Activated naive CD4-positive, alpha-beta T cell treated with anti-CD3 and anti-CD28 coated beads for 36 hours (primary cell): Measurements from ENCODE around the gene TMEM161A. TPM values are rescaled to one million over a fixed set of nuclear protein-coding genes. Genes with fewer than 3 reads are reported as not detected.
"Not testable (repeated sequence)": the region's sequence is repeated elsewhere in the genome, so short reads cannot be mapped to it uniquely, and the experiment has no call there.

ENCODE experiments used
- CTCF ChIA-PET: fragments of 350-600 bp; sonication (Branson Sonifier 250); formaldehyde crosslinking; loops from one replicate; lab custom pipeline; 2021; ENCODE audit warnings: antibody characterized with exemption; lab: Charles Lee
- DNase-seq: peaks from one replicate; pipeline ENCODE4 v3.0.0-alpha.2; 2020
- H3K27ac Mint-ChIP-seq: one replicate; pipeline ENCODE4 v1.8.0; 2021; ENCODE audit warnings: mild to moderate bottlenecking, mixed read lengths
- H3K27me3 Mint-ChIP-seq: one replicate; pipeline ENCODE4 v1.8.0; 2021; ENCODE audit warnings: low read depth, mixed read lengths
- H3K36me3 Mint-ChIP-seq: one replicate; pipeline ENCODE4 v1.8.0; 2021; ENCODE audit warnings: low read depth, mixed read lengths
- H3K4me1 Mint-ChIP-seq: one replicate; pipeline ENCODE4 v1.8.0; 2021; ENCODE audit warnings: low read depth, mixed read lengths
- H3K4me3 Mint-ChIP-seq: one replicate; pipeline ENCODE4 v1.8.0; 2021; ENCODE audit warnings: mild to moderate bottlenecking, moderate library complexity, mixed read lengths
- H3K9me3 Mint-ChIP-seq: one replicate; pipeline ENCODE4 v1.8.0; 2021; ENCODE audit warnings: mixed read lengths
- intact Hi-C: fragments of 100-400 bp; cut with micrococcal nuclease; formaldehyde crosslinking; loops from one replicate; pipeline ENCODE4 v1.15.1; 2023
- total RNA-seq, 2 experiments: library from RNA; stranded (reverse); gene quantifications; one replicate each; pipeline ENCODE4 v1.2.3, GENCODE V29; 2021

TMEM161A gene
- total RNA-seq, 2 experiments from 2014 or later: 18.1 to 18.3 TPM

GRCh38 chr19:19137556-19138108 lies 646 bp downstream of the TMEM161A start:
- no peak for DNase-seq
- peaks cover 27% of the 10 kb centered on the region for H3K4me1 Mint-ChIP-seq
- CTCF ChIA-PET: no interaction called here
- peaks cover 8% of the 10 kb centered on the region for H3K36me3 Mint-ChIP-seq
- peaks cover 2% of the 10 kb centered on the region for H3K9me3 Mint-ChIP-seq
- H3K27me3 Mint-ChIP-seq: no peaks in the 10 kb centered on the region
- peak overlapping the region; percentile 94 for H3K4me3 Mint-ChIP-seq
- peak overlapping the region; percentile 61 for H3K27ac Mint-ChIP-seq
- intact Hi-C loops: loop anchor here (1.0 to 5.0 kb wide), 6 partner anchors 55 to 227 kb away; partner anchors contain the start of genes ARMC6, BORCS8, COPE and DDX49

GRCh38 chr19:19135713-19136112 lies 2.6 kb downstream of the TMEM161A start:
- not testable (repeated sequence) for DNase-seq, H3K9me3 Mint-ChIP-seq, H3K27ac Mint-ChIP-seq, H3K4me3 Mint-ChIP-seq, H3K27me3 Mint-ChIP-seq
- Mint-ChIP-seq H3K4me1 (peaks cover 27% of the 10 kb centered on the region), H3K36me3 (peaks cover 18% of the 10 kb centered on the region)
- intact Hi-C loops: loop anchor here (5.0 kb wide), 1 partner anchor 103 kb away; the partner anchor contains the start of genes ARMC6 and SUGP2
- CTCF ChIA-PET: interaction anchor here (0.6 to 1.8 kb wide), 2 partner anchors 11 to 531 kb away, joined by 3 to 7 read pairs; no protein-coding TSS in a partner anchor

GRCh38 chr19:19134687-19135158 lies 3.6 kb downstream of the TMEM161A start:
- H3K4me1 Mint-ChIP-seq: peaks cover 27% of the 10 kb centered on the region
- no peaks in the 10 kb centered on the region for H3K27me3 Mint-ChIP-seq
- peaks cover 10% of the 10 kb centered on the region for H3K9me3 Mint-ChIP-seq
- DNase-seq: peak; percentile 44
- H3K36me3 Mint-ChIP-seq: peaks cover 21% of the 10 kb centered on the region
- intact Hi-C loops: loop anchor here (5.0 kb wide), 1 partner anchor 102 kb away; the partner anchor contains the start of genes ARMC6 and SUGP2
- CTCF ChIA-PET: interaction anchor here (0.7 to 1.8 kb wide), 2 partner anchors 12 to 40 kb away, joined by 3 to 7 read pairs; no protein-coding TSS in a partner anchor
- no peak overlapping the region for H3K27ac Mint-ChIP-seq
- peak overlapping the region; percentile 32 for H3K4me3 Mint-ChIP-seq

- Mint-ChIP-seq H3K4me3 (no peak overlapping the region), H3K27ac (no peak overlapping the region), H3K27me3 (no peaks in the 10 kb centered on the region), H3K9me3 (peaks cover 10% of the 10 kb centered on the region), H3K36me3 (peaks cover 21% of the 10 kb centered on the region), H3K4me1 (peaks cover 25% of the 10 kb centered on the region)
- CTCF ChIA-PET: interaction anchor here (1.4 kb wide), 1 partner anchor 11 kb away, joined by 9 read pairs; no protein-coding TSS in a partner anchor
- intact Hi-C loops: no loop called here
- DNase-seq: no peak
These were observed 4.3 kb downstream of the TMEM161A start for GRCh38 chr19:19133985-19134384.

- intact Hi-C loops: no loop called here
- H3K27me3 Mint-ChIP-seq: no peaks in the 10 kb centered on the region
- no peak overlapping the region for H3K27ac Mint-ChIP-seq
- H3K4me3 Mint-ChIP-seq: no peak overlapping the region
- H3K4me1 Mint-ChIP-seq: peaks cover 16% of the 10 kb centered on the region
- peaks cover 26% of the 10 kb centered on the region for H3K36me3 Mint-ChIP-seq
- peaks cover 10% of the 10 kb centered on the region for H3K9me3 Mint-ChIP-seq
- DNase-seq: no peak
- CTCF ChIA-PET: interaction anchor here (0.7 to 1.4 kb wide), 3 partner anchors 9 to 17 kb away, joined by 3 to 9 read pairs (median 3); no protein-coding TSS in a partner anchor
These were observed 5.4 kb downstream of the TMEM161A start for GRCh38 chr19:19132912-19133311.

- no peak for DNase-seq
- H3K4me1 Mint-ChIP-seq: peaks cover 7% of the 10 kb centered on the region
These were observed 6.3 kb downstream of the TMEM161A start for GRCh38 chr19:19131989-19132388.

GRCh38 chr19:19126102-19126501 lies 12.2 kb downstream of the TMEM161A start:
- CTCF ChIA-PET: no interaction called here
- H3K27ac Mint-ChIP-seq: no peak overlapping the region

More at GRCh38 chr19:19131989-19132388, 6.3 kb downstream of the TMEM161A start:
- Mint-ChIP-seq H3K27me3 (no peaks in the 10 kb centered on the region), H3K9me3 (peaks cover 10% of the 10 kb centered on the region), H3K4me3 (no peak overlapping the region), H3K27ac (peak overlapping the region; percentile 51), H3K36me3 (peaks cover 28% of the 10 kb centered on the region)
- intact Hi-C loops: no loop called here
- CTCF ChIA-PET: interaction anchor here (0.6 to 1.2 kb wide), 2 partner anchors 10 to 69 kb away, joined by 3 read pairs; no protein-coding TSS in a partner anchor

GRCh38 chr19:19123386-19123785 lies 14.9 kb downstream of the TMEM161A start:
- DNase-seq: no peak
- Mint-ChIP-seq H3K27ac (no peak overlapping the region), H3K4me1 (no peaks in the 10 kb centered on the region), H3K4me3 (no peak overlapping the region), H3K36me3 (peaks cover 35% of the 10 kb centered on the region), H3K27me3 (no peaks in the 10 kb centered on the region), H3K9me3 (peaks cover 9% of the 10 kb centered on the region)
- CTCF ChIA-PET: interaction anchor here (0.9 kb wide), 1 partner anchor 33 kb away, joined by 3 read pairs; no protein-coding TSS in a partner anchor
- intact Hi-C loops: no loop called here

More at GRCh38 chr19:19126102-19126501, 12.2 kb downstream of the TMEM161A start:
- Mint-ChIP-seq H3K4me3 (no peak overlapping the region), H3K27me3 (no peaks in the 10 kb centered on the region), H3K9me3 (peaks cover 9% of the 10 kb centered on the region), H3K36me3 (peaks cover 29% of the 10 kb centered on the region), H3K4me1 (no peaks in the 10 kb centered on the region)
- intact Hi-C loops: no loop called here
- no peak for DNase-seq

GRCh38 chr19:19122902-19123301 lies 15.4 kb downstream of the TMEM161A start:
- Mint-ChIP-seq H3K36me3 (peaks cover 34% of the 10 kb centered on the region), H3K9me3 (peaks cover 9% of the 10 kb centered on the region), H3K27me3 (no peaks in the 10 kb centered on the region), H3K4me3 (no peak overlapping the region), H3K27ac (no peak overlapping the region), H3K4me1 (no peaks in the 10 kb centered on the region)
- intact Hi-C loops: no loop called here
- CTCF ChIA-PET: interaction anchor here (0.9 kb wide), 1 partner anchor 33 kb away, joined by 3 read pairs; no protein-coding TSS in a partner anchor
- DNase-seq: no peak

- H3K27me3 Mint-ChIP-seq: no peaks in the 10 kb centered on the region
- no peak overlapping the region for H3K4me3 Mint-ChIP-seq
- CTCF ChIA-PET: no interaction called here
- intact Hi-C loops: no loop called here
- DNase-seq: no peak
- H3K36me3 Mint-ChIP-seq: peaks cover 32% of the 10 kb centered on the region
- peaks cover 9% of the 10 kb centered on the region for H3K9me3 Mint-ChIP-seq
- H3K4me1 Mint-ChIP-seq: no peaks in the 10 kb centered on the region
- H3K27ac Mint-ChIP-seq: no peak overlapping the region
These were observed 16.9 kb downstream of the TMEM161A start for GRCh38 chr19:19121371-19121770.

GRCh38 chr19:19120308-19121231 lies 17.7 kb downstream of the TMEM161A start:
- DNase-seq: peak; percentile 46
- Mint-ChIP-seq H3K9me3 (peaks cover 9% of the 10 kb centered on the region), H3K4me3 (no peak overlapping the region), H3K36me3 (peaks cover 32% of the 10 kb centered on the region), H3K4me1 (no peaks in the 10 kb centered on the region), H3K27me3 (no peaks in the 10 kb centered on the region), H3K27ac (no peak overlapping the region)
- CTCF ChIA-PET: no interaction called here
- intact Hi-C loops: no loop called here
